ENCODE measurements around the gene SORCS3.

Gene SORCS3

DNA sequence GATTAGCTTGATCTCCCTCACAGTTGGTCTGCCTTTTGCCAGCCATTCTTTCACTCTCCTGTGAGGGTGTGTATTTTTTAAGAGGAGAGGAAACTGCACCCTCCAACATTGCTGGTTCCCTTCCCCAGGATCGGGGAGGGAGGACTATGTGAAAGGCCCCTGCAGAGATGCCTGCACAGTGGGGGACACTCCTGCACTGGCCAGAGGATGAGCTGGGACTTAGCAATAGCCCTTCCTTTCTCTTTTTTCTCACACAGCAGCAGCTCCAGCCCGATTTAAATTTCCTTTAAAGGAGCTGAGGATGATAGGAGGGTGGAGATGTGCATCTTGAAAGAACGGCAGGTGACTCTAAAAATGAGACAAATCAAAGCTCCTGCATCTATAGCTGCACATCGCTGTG, 18.7 kb downstream of the SORCS3 start:
- no peak for DNase-seq (ENCODE audit: low read depth)
- TF ChIP-seq CTCF (IDR thresholded peaks at IDR 0.05; ENCODE audit: low read depth, low read length, missing control alignments), result no peak
- H3K4me3 ChIP-seq (ENCODE audit: low read depth, low read length), result no peak overlapping the region

DNA sequence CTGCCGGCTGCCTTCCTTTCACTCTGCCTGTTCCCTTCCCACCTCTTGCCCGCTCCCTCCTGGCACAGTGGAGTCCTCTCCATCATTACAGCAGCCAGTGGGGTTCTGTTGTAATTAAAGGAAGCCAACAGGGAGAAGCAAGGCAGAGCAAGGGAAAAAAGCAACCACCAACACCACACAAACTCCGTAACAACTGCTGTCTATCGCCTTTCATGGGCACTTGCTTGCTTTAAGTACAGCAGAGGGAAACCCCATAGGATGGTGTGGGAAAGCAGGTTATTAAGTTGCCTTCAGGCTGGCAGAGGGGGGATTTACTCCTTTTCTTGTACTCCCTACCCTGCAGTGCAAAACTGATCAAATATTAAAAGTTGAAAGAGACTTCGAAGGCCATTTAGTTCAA, 22.0 kb downstream of the SORCS3 start:
- TF ChIP-seq CTCF (IDR thresholded peaks at IDR 0.05; ENCODE audit: low read depth, low read length, missing control alignments), result no peak

DNA sequence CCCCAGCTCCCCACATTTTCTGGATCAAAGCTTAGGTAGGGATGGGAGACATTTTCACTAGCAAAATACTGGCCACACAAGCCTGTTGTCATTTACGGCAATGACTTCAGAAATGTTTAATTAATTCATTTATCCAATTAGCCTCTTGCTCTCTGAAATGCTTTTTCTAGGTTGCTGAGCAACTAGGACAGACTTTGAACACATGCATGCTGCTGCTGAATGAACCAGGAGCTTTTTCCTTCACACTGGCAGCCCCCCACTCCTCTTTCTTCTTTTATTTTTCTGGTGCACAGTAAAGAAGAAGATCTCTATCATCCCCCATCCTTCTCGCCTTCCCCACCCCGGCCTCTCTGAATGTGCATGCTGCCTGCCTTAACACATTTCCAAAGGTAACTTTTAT, 22.5 kb downstream of the SORCS3 start:
- TF ChIP-seq CTCF (IDR thresholded peaks at IDR 0.05; ENCODE audit: low read depth, low read length, missing control alignments), result no peak
- no peak overlapping the region for H3K4me3 ChIP-seq (ENCODE audit: low read depth, low read length)
- no peak for DNase-seq (ENCODE audit: low read depth)

More for the DNA sequence above, 22.0 kb downstream of the SORCS3 start:
- no peak overlapping the region for H3K4me3 ChIP-seq (ENCODE audit: low read depth, low read length)
- no peak for DNase-seq (ENCODE audit: low read depth)

DNA sequence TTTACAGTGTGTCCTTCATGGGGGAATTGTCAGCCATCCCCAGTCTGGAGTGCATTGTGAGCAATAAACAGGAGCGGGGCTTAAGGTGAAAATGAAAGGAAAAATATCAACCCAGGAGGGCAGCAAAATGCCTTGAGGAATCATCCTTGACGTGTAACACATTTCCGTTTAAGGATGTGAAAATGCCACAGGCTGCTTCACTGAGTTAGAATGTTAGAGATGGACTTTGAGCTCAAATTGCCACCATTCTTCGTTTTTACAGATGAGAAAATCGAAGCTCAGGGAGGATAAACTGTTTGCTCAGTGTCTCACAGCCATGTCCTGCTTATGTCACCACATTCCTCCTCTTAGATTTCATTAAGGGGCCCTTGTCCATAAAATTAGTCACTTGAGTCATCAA, 23.1 kb downstream of the SORCS3 start:
- H3K4me3 ChIP-seq (ENCODE audit: low read depth, low read length), result no peak overlapping the region
- no peak for DNase-seq (ENCODE audit: low read depth)
- no peak for TF ChIP-seq CTCF (IDR thresholded peaks at IDR 0.05; ENCODE audit: low read depth, low read length, missing control alignments)

GRCh38 chr10:104665174-104665573, 24.1 kb downstream of the SORCS3 start:
- TF ChIP-seq CTCF (IDR thresholded peaks at IDR 0.05; ENCODE audit: low read depth, low read length, missing control alignments), result no peak
- DNase-seq (ENCODE audit: low read depth), result no peak
- no peak overlapping the region for H3K4me3 ChIP-seq (ENCODE audit: low read depth, low read length)

DNA sequence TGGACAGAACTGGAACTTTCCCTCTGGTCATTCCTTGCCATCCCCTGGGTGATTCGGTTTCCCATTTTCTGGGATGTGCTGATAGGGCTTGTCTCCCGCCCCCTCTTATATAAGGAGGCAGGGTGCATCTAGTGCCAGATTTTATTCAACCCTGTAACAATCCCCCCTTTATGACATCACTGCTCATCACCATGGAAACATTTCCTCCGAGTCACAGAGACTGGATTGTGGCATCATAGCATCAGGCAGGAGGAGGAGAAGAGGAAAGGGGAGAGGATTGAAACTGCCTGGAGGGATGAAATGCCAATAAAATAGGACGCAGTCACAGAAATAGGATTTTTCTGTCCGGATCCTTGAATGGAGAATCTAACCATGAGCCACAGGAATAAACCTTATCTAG, 25.0 kb downstream of the SORCS3 start:
- no peak for DNase-seq (ENCODE audit: low read depth)
- no peak overlapping the region for H3K4me3 ChIP-seq (ENCODE audit: low read depth, low read length)
- TF ChIP-seq CTCF (IDR thresholded peaks at IDR 0.05; ENCODE audit: low read depth, low read length, missing control alignments), result no peak

DNA sequence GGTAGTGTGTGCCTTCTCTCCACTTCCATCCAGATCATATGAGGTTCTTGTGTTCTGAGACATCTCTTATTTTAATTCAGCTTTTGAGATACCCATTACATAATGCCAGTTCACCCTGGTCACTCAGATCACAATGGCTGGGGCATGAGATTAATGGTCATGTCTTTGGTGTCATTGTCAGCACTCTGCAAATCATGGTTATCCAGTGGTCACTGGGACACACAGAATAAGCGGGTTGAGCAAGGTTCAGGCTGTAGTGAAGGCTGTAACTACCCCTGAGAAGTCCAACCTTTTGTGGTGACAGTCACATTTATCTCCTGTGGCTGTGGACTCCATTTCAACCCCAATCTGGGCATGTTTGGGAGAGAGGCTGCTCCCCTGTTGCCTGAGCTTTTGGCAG, 35.8 kb downstream of the SORCS3 start:
- TF ChIP-seq CTCF (IDR thresholded peaks at IDR 0.05; ENCODE audit: low read depth, low read length, missing control alignments), result no peak
- no peak overlapping the region for H3K4me3 ChIP-seq (ENCODE audit: low read depth, low read length)
- no peak for DNase-seq (ENCODE audit: low read depth)

All from GM12864 (cell line).